ENCODE data around the gene PIGS. TPM values are rescaled to one million over a fixed set of nuclear protein-coding genes. Genes with fewer than 3 reads are reported as not detected.

The PIGS gene
- total RNA-seq, 1 experiment from 2014 or later = 45.8 TPM

GRCh38 chr17:28529013-28529400 lies 42.3 kb downstream of the PIGS start:
- Histone ChIP-seq H3K9ac (ENCODE audit: low read length) (no peak overlapping the region), H3K4me1 (ENCODE audit: control insufficient read depth in 1 of 2, insufficient read depth in 2 of 2, low read length in 2 of 2) (peaks cover 0 to 11% of the 10 kb centered on the region in 2 experiments; a peak in 2 of 4 replicates), H4K20me1 (ENCODE audit: insufficient read depth) (no peaks in the 10 kb centered on the region), H3K36me3 (ENCODE audit: control insufficient read depth in 1 of 2, insufficient read depth in 2 of 2, low read length in 2 of 2) (no peaks in the 10 kb centered on the region), H3K9me3 (ENCODE audit: control insufficient read depth in 1 of 2, insufficient read depth in 1 of 2, low read depth in 1 of 2, low read length in 2 of 2) (no peaks in the 10 kb centered on the region), H3K9me2 (ENCODE audit: insufficient read depth) (no peaks in the 10 kb centered on the region), H2AFZ (ENCODE audit: low read depth, low read length, poor library complexity, severe bottlenecking) (no peak overlapping the region), H3K4me2 (ENCODE audit: low read length) (no peak overlapping the region), H3K27ac (ENCODE audit: low read depth, low read length) (no peak overlapping the region), H3K79me2 (ENCODE audit: insufficient read depth, low read length) (no peaks in the 10 kb centered on the region), H3K27me3 (ENCODE audit: insufficient read depth, low read length) (peaks cover 7% of the 10 kb centered on the region), H3K4me3 (replicated peaks in 1 of 2; ENCODE audit: low read depth in 1 of 2, low read length in 2 of 2) (no peak overlapping the region)
- CTCF ChIA-PET = no interaction called here
- no TSS peak for BruUV-seq (replicated peaks)
- intact Hi-C loops (cut with micrococcal nuclease) = no loop called here
- TF ChIP-seq CBX3 (IDR thresholded peaks at IDR 0.05; ENCODE audit: low read depth) = no peak
- no peak for TF ChIP-seq REST (IDR thresholded peaks at IDR 0.05; ENCODE audit: low read depth)
- no peak for TF ChIP-seq RAD21 (IDR thresholded peaks at IDR 0.05; ENCODE audit: low read depth)
- TF ChIP-seq ELF1 (IDR thresholded peaks at IDR 0.05; ENCODE audit: borderline replicate concordance, low read depth) = no peak
- POLR2A ChIA-PET = no interaction called here
- DNase-seq (ENCODE audit: low read depth, low spot score) = no peak
- RAD21 ChIA-PET (ENCODE audit: low non-redundant PET in 1 of 2, low total read pairs in 2 of 2, uncharacterized antibody in 2 of 2, unreplicated experiment in 2 of 2) = no interaction called here
- ATAC-seq = no peak

- no peaks in the 10 kb centered on the region for H3K36me3 ChIP-seq (ENCODE audit: control insufficient read depth in 1 of 2, insufficient read depth in 2 of 2, low read length in 2 of 2)
- DNase-seq (ENCODE audit: low read depth, low spot score) (no peak), ATAC-seq (no peak)
- H3K27ac ChIP-seq (ENCODE audit: low read depth, low read length) = no peak overlapping the region
- CTCF ChIA-PET = no interaction called here
- TF ChIP-seq ATF3 (IDR thresholded peaks at IDR 0.05) = no peak
- TF ChIP-seq POLR2A (IDR thresholded peaks at IDR 0.05; ENCODE audit: borderline replicate concordance, extremely low read depth, insufficient read depth, insufficient read length) = no peak
- no peak for TF ChIP-seq EZH2phosphoT487 (IDR thresholded peaks at IDR 0.05; ENCODE audit: borderline replicate concordance)
- TF ChIP-seq ZBTB33 (IDR thresholded peaks at IDR 0.05; ENCODE audit: extremely low read depth, insufficient replicate concordance, low read length) = no peak
- TF ChIP-seq ZFX (IDR thresholded peaks at IDR 0.05) = no peak
- TF ChIP-seq YY1 (IDR thresholded peaks at IDR 0.05; ENCODE audit: extremely low read depth, insufficient replicate concordance, low read depth, low read length) = no peak
- H2AFZ ChIP-seq (ENCODE audit: low read depth, low read length, poor library complexity, severe bottlenecking) = no peak overlapping the region
- H3K9me3 ChIP-seq (ENCODE audit: control insufficient read depth in 1 of 2, insufficient read depth in 1 of 2, low read depth in 1 of 2, low read length in 2 of 2) = no peaks in the 10 kb centered on the region
- intact Hi-C loops (cut with micrococcal nuclease) = no loop called here
- no peaks in the 10 kb centered on the region for H3K9me2 ChIP-seq (ENCODE audit: insufficient read depth)
- H3K79me2 ChIP-seq (ENCODE audit: insufficient read depth, low read length) = no peaks in the 10 kb centered on the region
- no peak overlapping the region for H3K4me2 ChIP-seq (ENCODE audit: low read length)
- POLR2A ChIA-PET = no interaction called here
- H3K9ac ChIP-seq (ENCODE audit: low read length) = no peak overlapping the region
- H3K27me3 ChIP-seq (ENCODE audit: insufficient read depth, low read length) = peaks cover 7% of the 10 kb centered on the region
- H3K4me1 ChIP-seq (ENCODE audit: control insufficient read depth in 1 of 2, insufficient read depth in 2 of 2, low read length in 2 of 2) = peaks cover 0 to 11% of the 10 kb centered on the region in 2 experiments; a peak in 2 of 4 replicates
- RAD21 ChIA-PET (ENCODE audit: low non-redundant PET in 1 of 2, low total read pairs in 2 of 2, uncharacterized antibody in 2 of 2, unreplicated experiment in 2 of 2) = no interaction called here
- no TSS peak for BruUV-seq (replicated peaks)
- H4K20me1 ChIP-seq (ENCODE audit: insufficient read depth) = no peaks in the 10 kb centered on the region
- H3K4me3 ChIP-seq (replicated peaks in 1 of 2; ENCODE audit: low read depth in 1 of 2, low read length in 2 of 2) = no peak overlapping the region
Observed at GRCh38 chr17:28528327-28529012, 42.9 kb downstream of the PIGS start.
